SK-MEL-5 (cell line): ENCODE results near the gene PMAIP1. TPM values are rescaled to one million over a fixed set of nuclear protein-coding genes. Genes with fewer than 3 reads are reported as not detected.

Experiments used
- DNase-seq: peaks from one replicate; pipeline ENCODE4 v3.0.0-alpha.2; 2016; ENCODE audit warnings: low read depth, low spot score
- in situ Hi-C: cut with HindIII; loops from 2 replicates; pipeline ENCODE4 v1.10.0; 2016; ENCODE audit warnings: low sequenced_read_pairs, high pct_unique_total_duplicates, low pct_unique_long_range_greater_than_20kb
- total RNA-seq: library from RNA; depleted of rRNA; stranded (reverse); fragments of >200 nt; shearing (Covaris generic); gene quantifications from 2 replicates; pipeline ENCODE4 v1.2.3, GENCODE V29; 2014; rRNA removed

Gene PMAIP1
- total RNA-seq, 1 experiment from 2014 or later = 11.5 TPM

DNA sequence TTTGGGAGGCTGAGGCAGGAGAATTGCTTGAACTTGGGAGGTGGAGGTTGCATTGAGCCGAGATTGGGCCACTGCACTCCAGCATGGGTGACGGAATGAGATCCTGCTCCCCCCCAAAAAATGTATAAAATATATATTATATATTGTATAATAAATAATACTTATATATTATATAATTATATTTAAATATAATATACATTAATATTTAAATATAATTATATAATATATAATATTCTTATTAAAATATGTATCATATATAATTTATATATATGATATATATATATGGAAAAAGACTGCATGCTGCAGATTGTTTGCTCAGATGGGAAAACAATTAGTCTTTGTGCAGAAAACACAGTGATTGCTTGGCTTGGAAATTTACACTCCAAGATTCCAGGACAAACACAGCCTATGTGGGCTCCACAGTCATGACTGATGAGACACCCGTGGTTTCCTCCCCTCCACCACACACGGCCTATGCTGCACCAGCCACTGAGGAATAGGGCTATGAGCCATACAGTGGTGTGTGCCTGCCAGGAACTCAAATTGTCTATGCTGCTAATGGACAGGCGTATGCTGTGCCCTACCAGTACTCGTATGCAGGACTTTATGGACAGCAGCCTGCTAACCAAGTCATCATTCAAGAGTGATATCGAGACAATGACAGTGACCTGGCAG is 30.0 kb downstream of the PMAIP1 start:
- peak; percentile 11 for DNase-seq
- in situ Hi-C loops = no loop called here

DNA sequence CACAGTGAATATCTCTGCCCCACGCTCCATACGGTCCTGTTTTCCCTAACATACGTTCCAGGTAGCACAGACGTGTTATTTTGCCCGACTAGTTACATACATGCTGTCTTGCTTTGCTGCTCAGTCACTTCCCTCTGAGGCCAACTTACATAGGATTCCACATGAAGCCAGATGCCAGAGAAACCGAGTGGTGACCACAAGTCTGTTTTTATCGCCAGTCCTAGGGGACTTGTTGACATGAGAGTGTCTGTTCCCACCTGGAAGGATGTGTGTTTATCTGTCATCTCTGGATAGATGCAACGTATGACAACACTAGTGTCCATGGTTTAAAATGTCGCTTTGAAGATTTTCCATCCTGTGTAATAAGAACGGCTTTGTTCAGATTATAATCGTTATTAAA is 32.6 kb downstream of the PMAIP1 start:
- no peak for DNase-seq
- in situ Hi-C loops = no loop called here

DNA sequence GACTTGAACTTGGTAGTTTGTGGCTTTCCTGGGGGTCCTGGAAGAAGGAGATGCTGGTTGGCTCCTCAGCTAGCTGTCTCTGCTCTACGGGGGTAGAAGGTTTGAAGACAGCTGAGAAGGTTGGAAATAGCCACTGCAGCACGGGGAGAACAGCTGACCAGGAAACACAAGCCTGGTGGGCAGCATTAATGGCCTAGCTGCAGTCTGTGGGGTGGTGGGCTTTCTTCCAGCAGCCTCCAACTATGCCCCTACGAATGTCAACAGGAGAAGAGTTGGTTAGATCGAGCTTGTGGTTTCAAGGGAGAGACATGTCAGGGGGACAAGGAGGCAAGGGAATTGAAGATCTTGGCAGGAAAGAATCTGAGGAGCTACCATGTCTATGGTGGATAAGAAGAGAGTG is 38.9 kb downstream of the PMAIP1 start:
- DNase-seq = no peak
- in situ Hi-C loops = no loop called here

DNA sequence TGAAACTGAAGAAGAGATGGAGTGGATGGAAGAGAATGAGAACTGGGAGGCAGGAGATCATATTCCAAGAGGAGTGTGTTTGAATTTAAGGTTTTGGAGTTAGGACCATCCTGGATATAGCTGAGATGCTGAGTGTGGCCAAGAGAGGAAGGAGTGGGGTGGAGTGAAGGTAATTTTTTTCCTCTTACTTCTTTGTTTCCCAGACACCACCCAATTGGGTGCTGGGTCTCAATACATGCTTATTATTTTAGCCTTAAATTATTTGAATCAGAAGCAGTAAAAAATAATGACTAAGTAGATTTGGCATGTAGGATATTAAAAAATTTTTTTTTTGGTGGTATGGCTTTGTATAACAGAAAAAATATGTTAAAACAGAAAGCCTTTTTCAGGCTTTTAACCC is 39.3 kb downstream of the PMAIP1 start:
- no peak for DNase-seq
- in situ Hi-C loops = no loop called here

DNA sequence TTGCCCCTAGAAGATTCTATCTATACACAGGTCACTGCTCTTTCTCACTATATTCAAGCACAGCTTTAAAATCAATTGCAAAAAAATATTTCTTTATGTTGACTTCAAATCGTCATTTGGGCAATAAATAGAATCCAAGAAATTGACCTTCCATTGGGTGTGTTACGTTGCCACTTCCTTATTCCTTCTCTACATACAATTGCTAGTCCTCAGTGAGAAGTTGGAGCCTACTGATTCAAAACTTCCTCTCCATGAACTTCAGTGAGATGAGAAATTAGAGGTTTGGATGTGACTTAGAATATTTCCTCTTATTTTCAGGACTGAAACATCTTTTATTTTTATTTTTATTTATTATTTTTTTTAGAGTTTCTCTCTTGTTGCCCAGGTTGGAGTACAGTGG is 40.3 kb downstream of the PMAIP1 start:
- in situ Hi-C loops = no loop called here
- no peak for DNase-seq

DNA sequence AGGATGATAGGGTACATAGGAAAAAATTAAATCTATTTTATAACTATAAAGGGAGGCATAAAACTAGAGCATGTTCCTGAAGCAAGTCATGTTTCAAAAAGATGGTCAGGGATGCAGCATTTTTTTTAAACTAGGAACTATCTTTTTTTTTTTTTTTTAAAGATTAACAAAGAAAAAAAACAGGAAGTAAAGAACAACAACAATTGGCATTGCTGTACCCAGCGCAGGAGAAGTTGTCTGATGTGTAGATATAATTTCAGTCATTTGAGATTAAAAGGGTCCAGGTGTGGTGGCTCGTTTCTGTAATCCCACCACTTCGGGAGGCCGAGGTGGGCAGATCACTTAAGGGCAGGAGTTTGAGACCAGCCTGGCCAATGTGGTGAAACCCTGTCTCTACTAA is 41.5 kb downstream of the PMAIP1 start:
- in situ Hi-C loops = no loop called here
- no peak for DNase-seq

DNA sequence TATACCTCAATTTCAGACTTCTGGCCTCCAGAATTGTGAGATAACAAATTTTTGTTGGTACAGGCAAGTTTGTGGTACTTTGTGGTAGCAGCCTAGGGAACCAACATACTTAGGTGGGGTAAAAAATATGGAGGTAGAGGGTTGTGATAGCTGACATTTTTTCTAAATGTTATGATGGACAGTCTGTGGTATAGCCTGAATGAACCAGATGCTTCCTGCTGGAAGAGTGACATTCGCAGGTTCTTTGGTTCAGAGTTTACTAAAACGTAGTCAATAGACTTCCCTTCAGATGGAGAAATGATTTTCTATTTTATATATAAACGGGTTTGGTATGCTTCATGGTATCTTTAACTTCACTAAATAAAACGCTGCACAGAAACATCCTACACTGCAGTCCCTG is 42.8 kb downstream of the PMAIP1 start:
- no peak for DNase-seq
- in situ Hi-C loops = no loop called here

DNA sequence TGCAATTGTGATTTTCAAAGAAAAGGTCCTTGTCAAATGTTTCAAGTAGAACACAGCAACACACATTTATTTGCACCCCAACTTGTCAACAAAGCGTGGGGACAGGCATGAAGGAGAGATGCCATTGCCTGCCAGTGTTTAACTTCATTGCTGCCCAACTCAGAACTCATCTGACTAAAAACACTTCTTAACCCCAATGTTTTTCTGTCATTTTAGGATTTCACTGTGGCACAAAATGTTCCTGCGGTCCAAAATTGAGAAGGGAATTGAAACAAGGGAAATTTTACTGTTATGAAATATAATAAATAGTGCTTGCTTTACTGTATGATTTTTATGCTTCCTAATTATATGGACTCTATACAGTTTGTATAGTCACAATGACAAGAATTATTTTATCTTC is 45.7 kb downstream of the PMAIP1 start:
- in situ Hi-C loops = no loop called here
- DNase-seq = no peak

DNA sequence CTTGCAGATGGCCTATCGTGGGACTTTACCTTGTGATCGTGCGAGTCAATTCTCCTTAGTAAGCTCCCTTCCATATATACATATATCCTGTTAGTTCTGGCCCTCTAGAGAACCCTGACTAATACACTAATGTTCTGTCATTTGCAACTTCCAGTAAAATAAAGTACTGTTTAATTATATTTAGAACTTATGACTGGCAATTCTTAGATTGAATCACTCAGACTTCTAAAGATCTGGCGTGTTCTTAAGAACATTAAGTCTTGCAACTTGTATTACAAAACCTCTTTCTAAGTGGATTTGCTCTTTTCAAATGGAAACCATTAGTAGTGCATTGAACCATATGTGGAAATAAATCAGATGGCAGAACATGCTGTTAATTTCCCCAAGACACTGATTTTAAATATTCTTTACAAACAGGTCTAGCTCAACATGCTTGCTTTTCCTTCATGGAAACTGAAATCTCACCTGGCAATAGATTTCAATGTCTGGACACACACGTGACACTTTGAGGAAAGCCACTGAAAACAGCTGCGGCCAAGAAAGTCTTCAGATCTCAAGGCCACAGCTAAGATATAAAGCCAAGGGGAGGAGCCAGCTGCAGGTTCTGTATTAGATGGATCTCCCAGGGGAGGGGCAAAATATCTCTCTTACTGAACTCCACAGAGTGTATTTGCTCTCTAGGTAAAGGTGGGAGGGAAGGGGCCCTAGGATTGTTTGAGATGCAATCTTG is 50.6 kb downstream of the PMAIP1 start:
- in situ Hi-C loops = no loop called here
- DNase-seq = no peak

DNA sequence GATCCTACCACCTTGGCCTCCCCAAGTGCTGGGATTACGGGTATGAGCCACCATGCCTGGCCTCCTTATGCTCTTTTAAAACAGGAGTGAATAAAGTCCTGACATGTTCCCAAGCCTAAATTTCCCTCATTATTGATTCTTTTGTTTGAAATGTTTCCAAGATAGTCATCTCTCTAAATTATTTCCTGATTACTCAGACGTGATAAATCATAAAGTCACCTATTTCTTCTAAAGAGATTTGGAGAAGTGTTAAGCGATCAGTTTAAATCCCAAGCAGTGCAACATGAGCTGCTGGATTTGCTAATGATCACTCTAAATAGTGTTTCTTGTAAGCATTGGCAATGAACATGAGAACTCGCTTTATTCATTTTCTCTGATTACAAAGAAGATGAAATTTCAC is 51.8 kb downstream of the PMAIP1 start:
- no peak for DNase-seq
- in situ Hi-C loops = no loop called here

DNA sequence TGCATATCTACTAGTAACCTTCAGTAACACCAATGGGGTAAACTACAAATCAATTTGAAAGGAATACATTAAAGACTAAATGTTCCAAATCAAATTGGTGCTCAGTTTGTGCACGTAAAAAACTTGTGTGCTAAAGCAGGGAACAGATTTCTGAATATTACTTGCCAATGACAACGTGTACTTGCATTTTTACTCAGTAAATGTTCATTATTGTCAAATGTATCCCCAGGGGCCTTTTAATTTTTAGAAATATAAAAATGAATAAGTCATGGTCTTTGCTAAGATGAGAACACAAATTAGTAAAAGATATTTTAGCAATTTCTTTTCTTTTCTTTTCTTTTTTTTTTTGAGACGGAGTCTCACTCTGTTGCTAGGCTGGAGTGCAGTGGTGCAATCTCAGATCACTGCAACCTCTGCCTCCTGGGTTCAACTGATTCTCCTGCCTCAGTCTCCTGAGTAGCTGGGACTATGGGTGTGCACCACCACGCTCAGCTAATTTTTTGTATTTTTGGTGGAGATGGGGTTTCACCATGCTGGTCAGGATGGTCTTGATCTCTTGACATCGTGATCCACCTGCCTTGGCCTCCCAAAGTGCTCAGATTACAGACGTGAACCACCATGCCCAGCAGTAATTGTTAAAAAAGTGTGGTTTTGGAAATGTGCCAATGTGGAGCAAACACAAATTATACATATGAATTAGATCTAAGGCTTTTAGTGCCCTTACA is 52.6 kb downstream of the PMAIP1 start:
- in situ Hi-C loops = no loop called here
- no peak for DNase-seq

Other genes starting within 250 kb of the PMAIP1 start
- 0.29 TPM in 2 replicates for gene CCBE1, start 202.6 kb upstream of the PMAIP1 start, total RNA-seq